GM10248 (cell line): ENCODE results near the gene OR52W1.

ENCODE experiments used
- CTCF ChIA-PET: fragments of 300-600 bp; sonication (Branson Sonifier 250); formaldehyde crosslinking; extraction: SDS; loops from one replicate; lab custom pipeline; 2021; ENCODE audit warnings: antibody characterized with exemption; lab: Yijun Ruan, JAX
- POLR2A ChIA-PET: fragments of 350-650 bp; sonication (Branson Sonifier 250); formaldehyde crosslinking; extraction: SDS; loops from one replicate; lab custom pipeline; 2020; ENCODE audit warnings: antibody characterized with exemption; lab: Yijun Ruan, JAX
- DNase-seq: peaks from one replicate; pipeline ENCODE4 v3.0.0; 2012; ENCODE audit errors: extremely low spot score
- TF ChIP-seq, protein P1 (sequence below): IDR thresholded peaks from 2 replicates; pipeline ENCODE4 v1.5.1; 2012; ENCODE audit warnings: mild to moderate bottlenecking, low read depth; ENCODE audit errors: extremely low read depth, missing control alignments, control extremely low read depth

The OR52W1 gene

DNA sequence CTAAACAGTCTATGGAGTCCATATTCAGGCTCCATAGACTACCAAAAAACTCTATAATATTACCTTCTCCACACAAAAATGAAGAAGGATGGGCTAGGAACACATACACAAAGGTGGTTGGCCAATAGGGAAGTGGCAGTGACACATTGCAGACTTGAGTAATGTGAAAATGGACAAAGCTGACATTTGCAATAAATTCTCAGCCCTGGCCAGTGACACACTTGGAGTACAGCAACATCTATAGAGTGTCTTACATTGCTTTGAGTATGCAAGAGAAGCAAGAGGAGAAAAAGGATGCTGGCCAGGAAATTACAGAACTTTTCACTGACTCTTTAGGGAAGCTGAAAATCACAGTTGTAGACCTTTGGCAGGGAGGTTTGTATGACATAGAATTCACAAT, 7.3 kb upstream of the OR52W1 start:
- DNase-seq = no peak
- CTCF ChIA-PET = interaction anchor here (0.9 to 1.3 kb wide), 2 partner anchors 9 to 15 kb away, joined by 3 read pairs; no protein-coding TSS in a partner anchor
- TF ChIP-seq, protein P1, sequence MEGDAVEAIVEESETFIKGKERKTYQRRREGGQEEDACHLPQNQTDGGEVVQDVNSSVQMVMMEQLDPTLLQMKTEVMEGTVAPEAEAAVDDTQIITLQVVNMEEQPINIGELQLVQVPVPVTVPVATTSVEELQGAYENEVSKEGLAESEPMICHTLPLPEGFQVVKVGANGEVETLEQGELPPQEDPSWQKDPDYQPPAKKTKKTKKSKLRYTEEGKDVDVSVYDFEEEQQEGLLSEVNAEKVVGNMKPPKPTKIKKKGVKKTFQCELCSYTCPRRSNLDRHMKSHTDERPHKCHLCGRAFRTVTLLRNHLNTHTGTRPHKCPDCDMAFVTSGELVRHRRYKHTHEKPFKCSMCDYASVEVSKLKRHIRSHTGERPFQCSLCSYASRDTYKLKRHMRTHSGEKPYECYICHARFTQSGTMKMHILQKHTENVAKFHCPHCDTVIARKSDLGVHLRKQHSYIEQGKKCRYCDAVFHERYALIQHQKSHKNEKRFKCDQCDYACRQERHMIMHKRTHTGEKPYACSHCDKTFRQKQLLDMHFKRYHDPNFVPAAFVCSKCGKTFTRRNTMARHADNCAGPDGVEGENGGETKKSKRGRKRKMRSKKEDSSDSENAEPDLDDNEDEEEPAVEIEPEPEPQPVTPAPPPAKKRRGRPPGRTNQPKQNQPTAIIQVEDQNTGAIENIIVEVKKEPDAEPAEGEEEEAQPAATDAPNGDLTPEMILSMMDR = no peak
- POLR2A ChIA-PET = no interaction called here

- TF ChIP-seq, protein P1 = no peak
- POLR2A ChIA-PET = no interaction called here
- CTCF ChIA-PET = no interaction called here
- DNase-seq = no peak
These were observed 4.9 kb upstream of the OR52W1 start for GRCh38 chr11:6194065-6194581.

DNA sequence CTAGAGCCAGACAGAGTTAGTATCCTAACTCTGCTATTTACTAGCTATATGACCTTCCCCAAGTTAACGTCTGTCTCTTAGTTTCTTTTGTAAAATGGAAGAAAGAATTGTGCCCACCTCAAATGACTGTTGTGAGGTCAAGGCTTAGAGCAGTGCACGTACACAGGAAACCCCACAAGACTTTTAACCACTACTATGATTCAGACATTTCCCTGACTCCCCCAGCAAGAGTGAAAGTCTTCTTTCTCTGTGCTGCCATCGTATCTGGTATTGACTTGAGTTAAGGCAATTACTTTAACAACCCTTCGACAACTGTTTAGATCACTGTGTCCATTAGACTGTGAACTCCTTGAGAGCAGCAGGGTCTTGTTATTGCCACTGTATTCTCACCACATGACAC, 2.6 kb upstream of the OR52W1 start:
- TF ChIP-seq, protein P1 = no peak
- no peak for DNase-seq
- ChIA-PET POLR2A (no interaction called here), CTCF (interaction anchor here (1.3 to 2.1 kb wide), 2 partner anchors 19 to 61 kb away, joined by 3 to 7 read pairs; no protein-coding TSS in a partner anchor)

DNA sequence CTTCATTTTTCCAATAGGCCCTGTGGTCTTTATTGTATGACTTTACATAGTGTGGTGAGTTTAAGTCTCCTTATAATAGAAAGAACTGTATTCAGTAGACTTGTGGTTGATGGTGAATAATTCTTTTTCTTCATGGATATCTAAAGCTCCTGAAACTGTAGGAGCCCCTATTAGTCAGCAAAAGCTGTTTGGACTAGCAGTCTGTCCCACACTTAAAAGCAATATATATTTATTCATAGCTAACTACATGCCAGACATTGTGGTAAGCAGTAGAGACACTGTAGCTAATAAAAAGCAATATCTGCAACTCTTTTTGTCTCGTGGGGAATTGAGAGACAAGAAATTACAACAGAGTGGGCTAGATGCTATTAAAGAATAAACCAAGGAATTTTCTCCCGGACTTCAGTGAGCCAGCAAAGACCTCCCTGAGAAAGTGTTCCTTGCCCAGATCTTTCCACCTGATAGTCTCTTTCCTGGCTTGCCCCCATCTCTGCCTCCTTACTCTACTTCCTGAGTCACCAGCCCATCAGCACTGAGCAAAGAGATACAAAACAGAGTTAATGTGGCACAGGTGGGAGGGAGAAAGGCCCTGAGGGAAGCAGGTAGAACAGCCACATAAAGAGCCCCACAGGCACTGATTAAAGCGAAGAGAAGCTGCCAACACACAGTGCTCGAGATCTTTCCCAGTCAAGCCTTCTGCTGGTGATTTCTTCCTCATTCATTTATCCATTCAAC, 1.4 kb upstream of the OR52W1 start:
- DNase-seq = no peak
- ChIA-PET CTCF (interaction anchor here (1.3 to 2.1 kb wide), 5 partner anchors 10 to 60 kb away, joined by 3 to 7 read pairs (median 4); no protein-coding TSS in a partner anchor), POLR2A (no interaction called here)
- TF ChIP-seq, protein P1 = no peak

GRCh38 chr11:6200975-6201374, 2.0 kb downstream of the OR52W1 start:
- TF ChIP-seq, protein P1 = no peak
- ChIA-PET POLR2A (no interaction called here), CTCF (interaction anchor here (0.7 to 1.2 kb wide), 2 partner anchors 9 to 11 kb away, joined by 3 read pairs; no protein-coding TSS in a partner anchor)
- DNase-seq = no peak

GRCh38 chr11:6201481-6201880, 2.5 kb downstream of the OR52W1 start:
- ChIA-PET CTCF (interaction anchor here (0.7 to 1.2 kb wide), 2 partner anchors 9 to 11 kb away, joined by 3 read pairs; no protein-coding TSS in a partner anchor), POLR2A (no interaction called here)
- no peak for DNase-seq
- TF ChIP-seq, protein P1 = no peak
